Panc1 (cell line): Measurements from ENCODE around the gene ZNF714. TPM values are rescaled to one million over a fixed set of nuclear protein-coding genes. Genes with fewer than 3 reads are reported as not detected.

Source experiments
- ATAC-seq: fragments of 200-7000 bp; cut with Tn5 transposase; 2 replicates; pipeline ENCODE4 v1.9.1; 2020; ENCODE audit warnings: mild to moderate bottlenecking, moderate library complexity
- BruUV-seq: library from RNA; stranded (reverse); fragments of 400-500 nt; replicated peaks from 2 replicates; lab custom pipeline; 2021; lab: Mats Ljungman, UMichigan
- CTCF ChIA-PET: fragments of 300-600 bp; sonication (Branson Sonifier 250); formaldehyde crosslinking; loops from one replicate; lab custom pipeline; 2022; ENCODE audit warnings: antibody characterized with exemption; lab: Charles Lee
- POLR2A ChIA-PET: fragments of 300-600 bp; sonication (Branson Sonifier 250); formaldehyde crosslinking; loops from one replicate; lab custom pipeline; 2022; ENCODE audit warnings: antibody characterized with exemption; lab: Charles Lee
- DNase-seq: peaks from one replicate; pipeline ENCODE4 v3.0.0-alpha.2; 2010; ENCODE audit warnings: low read depth, low spot score
- H3K27ac ChIP-seq: 2 replicates; pipeline ENCODE4 v1.5.1; 2011; ENCODE audit warnings: mild to moderate bottlenecking, low read length, inconsistent platforms
- H3K27me3 ChIP-seq: fragments of 200-500 bp; sonication (Bioruptor generic); 2 replicates; pipeline ENCODE4 v1.6.0; 2014; ENCODE audit warnings: low read length, inconsistent platforms; ENCODE audit not compliant: control insufficient read depth, insufficient read depth
- H3K36me3 ChIP-seq: fragments of 200-500 bp; sonication (Bioruptor generic); 2 replicates; pipeline ENCODE4 v1.5.1; 2014; ENCODE audit warnings: inconsistent platforms, mild to moderate bottlenecking, low read length, moderate library complexity; ENCODE audit not compliant: control insufficient read depth, insufficient read depth
- H3K4me1 ChIP-seq: 2 replicates; pipeline ENCODE4 v1.5.1; 2011; ENCODE audit warnings: inconsistent platforms, mild to moderate bottlenecking, low read length, moderate library complexity; ENCODE audit not compliant: control insufficient read depth, insufficient read depth
- H3K4me3 ChIP-seq, 2 experiments: 2 replicates each; pipeline ENCODE4 v1.5.1; 2011 to 2012; ENCODE audit warnings: low read depth in 2 of 2, low read length in 2 of 2, mild to moderate bottlenecking in 2 of 2, inconsistent platforms in 1 of 2, moderate library complexity in 1 of 2
- H3K9me3 ChIP-seq: fragments of 200-500 bp; sonication (Bioruptor generic); 2 replicates; pipeline ENCODE4 v1.5.1; 2014; ENCODE audit warnings: low read depth, mild to moderate bottlenecking, inconsistent platforms, low read length, moderate library complexity; ENCODE audit not compliant: control insufficient read depth, insufficient read depth
- POLR2AphosphoS5 ChIP-seq: IDR thresholded peaks from 2 replicates; pipeline ENCODE4 v1.6.1; 2012; ENCODE audit warnings: mild to moderate bottlenecking, low read depth, low read length, moderate library complexity
- SIN3A ChIP-seq: IDR thresholded peaks from 2 replicates; pipeline ENCODE4 v1.6.1; 2012; ENCODE audit warnings: low read depth, mild to moderate bottlenecking, low read length, moderate library complexity, borderline replicate concordance; ENCODE audit not compliant: insufficient read depth
- TCF7L2 ChIP-seq: IDR thresholded peaks from 2 replicates; pipeline ENCODE4 v1.6.1; 2011; ENCODE audit warnings: mild to moderate bottlenecking, low read depth, low read length, inconsistent platforms
- in situ Hi-C: cut with HindIII; loops from 2 replicates; pipeline ENCODE4 v1.10.0; 2016; ENCODE audit warnings: low sequenced_read_pairs, low pct_unique_long_range_greater_than_20kb
- intact Hi-C: fragments of 100-400 bp; cut with micrococcal nuclease; formaldehyde crosslinking; loops from one replicate; pipeline ENCODE4 v1.10.0; 2022; ENCODE audit not compliant: unreplicated experiment
- total RNA-seq: library from RNA; stranded (reverse); gene quantifications from one replicate; pipeline ENCODE4 v1.2.1, GENCODE V29; 2021; ENCODE audit not compliant: unreplicated experiment
- TF ChIP-seq, protein P1 (sequence below), 2 experiments: IDR thresholded peaks; 2 replicates each; pipeline ENCODE4 v1.6.1; 2011 to 2012; ENCODE audit warnings: low read depth in 2 of 2, control low read depth in 1 of 2, low read length in 1 of 2, mild to moderate bottlenecking in 1 of 2, moderate library complexity in 1 of 2; ENCODE audit not compliant: insufficient read depth in 1 of 2
- TF ChIP-seq, protein P2 (sequence below): fragments of 450-650 bp; IDR thresholded peaks from 2 replicates; pipeline ENCODE4 v1.5.1; 2017; ENCODE audit warnings: mild to moderate bottlenecking

ZNF714 gene
- total RNA-seq, 1 experiment from 2014 or later: 0.67 TPM

DNA sequence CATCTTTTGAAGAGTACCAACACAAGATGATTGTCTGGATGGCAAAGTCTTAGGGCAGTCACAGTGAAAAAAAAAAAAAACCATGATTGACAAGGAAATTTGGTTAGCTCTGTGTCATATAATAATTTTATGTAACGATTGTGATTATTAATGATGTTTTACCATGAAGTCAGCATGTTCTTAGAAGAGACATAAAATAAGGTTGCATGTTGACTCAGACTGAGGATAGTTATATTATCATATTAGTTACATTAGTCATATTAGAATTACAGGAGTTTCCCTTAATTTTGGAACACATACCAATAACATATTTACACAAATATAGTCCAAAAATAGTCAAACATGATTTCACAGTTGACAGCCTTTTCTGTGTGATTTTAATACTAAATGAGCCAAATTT, 65.5 kb downstream of the ZNF714 start:
- Histone ChIP-seq H3K4me1 (peaks cover 2% of the 10 kb centered on the region; the same call in 1 of the 2 replicates), H3K9me3 (0 out of 2 replicates have a peak, but pooled peaks cover 3% of the 10 kb centered on the region), H3K27ac (no peak overlapping the region), H3K4me3 (no peak overlapping the region), H3K27me3 (no peaks in the 10 kb centered on the region), H3K36me3 (peaks cover 7% of the 10 kb centered on the region; the same call in 1 of the 2 replicates)
- BruUV-seq: no TSS peak
- intact Hi-C loops (no loop called here), in situ Hi-C loops (loop anchor here (5.0 kb wide), 1 partner anchor 60 kb away; no protein-coding TSS in a partner anchor)
- TF ChIP-seq, protein P1, sequence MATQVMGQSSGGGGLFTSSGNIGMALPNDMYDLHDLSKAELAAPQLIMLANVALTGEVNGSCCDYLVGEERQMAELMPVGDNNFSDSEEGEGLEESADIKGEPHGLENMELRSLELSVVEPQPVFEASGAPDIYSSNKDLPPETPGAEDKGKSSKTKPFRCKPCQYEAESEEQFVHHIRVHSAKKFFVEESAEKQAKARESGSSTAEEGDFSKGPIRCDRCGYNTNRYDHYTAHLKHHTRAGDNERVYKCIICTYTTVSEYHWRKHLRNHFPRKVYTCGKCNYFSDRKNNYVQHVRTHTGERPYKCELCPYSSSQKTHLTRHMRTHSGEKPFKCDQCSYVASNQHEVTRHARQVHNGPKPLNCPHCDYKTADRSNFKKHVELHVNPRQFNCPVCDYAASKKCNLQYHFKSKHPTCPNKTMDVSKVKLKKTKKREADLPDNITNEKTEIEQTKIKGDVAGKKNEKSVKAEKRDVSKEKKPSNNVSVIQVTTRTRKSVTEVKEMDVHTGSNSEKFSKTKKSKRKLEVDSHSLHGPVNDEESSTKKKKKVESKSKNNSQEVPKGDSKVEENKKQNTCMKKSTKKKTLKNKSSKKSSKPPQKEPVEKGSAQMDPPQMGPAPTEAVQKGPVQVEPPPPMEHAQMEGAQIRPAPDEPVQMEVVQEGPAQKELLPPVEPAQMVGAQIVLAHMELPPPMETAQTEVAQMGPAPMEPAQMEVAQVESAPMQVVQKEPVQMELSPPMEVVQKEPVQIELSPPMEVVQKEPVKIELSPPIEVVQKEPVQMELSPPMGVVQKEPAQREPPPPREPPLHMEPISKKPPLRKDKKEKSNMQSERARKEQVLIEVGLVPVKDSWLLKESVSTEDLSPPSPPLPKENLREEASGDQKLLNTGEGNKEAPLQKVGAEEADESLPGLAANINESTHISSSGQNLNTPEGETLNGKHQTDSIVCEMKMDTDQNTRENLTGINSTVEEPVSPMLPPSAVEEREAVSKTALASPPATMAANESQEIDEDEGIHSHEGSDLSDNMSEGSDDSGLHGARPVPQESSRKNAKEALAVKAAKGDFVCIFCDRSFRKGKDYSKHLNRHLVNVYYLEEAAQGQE (IDR thresholded peaks at IDR 0.05; ENCODE audit: insufficient read depth in 1 of 2, low read depth in 2 of 2, low read length in 1 of 2): no peak
- TF ChIP-seq, protein P2, sequence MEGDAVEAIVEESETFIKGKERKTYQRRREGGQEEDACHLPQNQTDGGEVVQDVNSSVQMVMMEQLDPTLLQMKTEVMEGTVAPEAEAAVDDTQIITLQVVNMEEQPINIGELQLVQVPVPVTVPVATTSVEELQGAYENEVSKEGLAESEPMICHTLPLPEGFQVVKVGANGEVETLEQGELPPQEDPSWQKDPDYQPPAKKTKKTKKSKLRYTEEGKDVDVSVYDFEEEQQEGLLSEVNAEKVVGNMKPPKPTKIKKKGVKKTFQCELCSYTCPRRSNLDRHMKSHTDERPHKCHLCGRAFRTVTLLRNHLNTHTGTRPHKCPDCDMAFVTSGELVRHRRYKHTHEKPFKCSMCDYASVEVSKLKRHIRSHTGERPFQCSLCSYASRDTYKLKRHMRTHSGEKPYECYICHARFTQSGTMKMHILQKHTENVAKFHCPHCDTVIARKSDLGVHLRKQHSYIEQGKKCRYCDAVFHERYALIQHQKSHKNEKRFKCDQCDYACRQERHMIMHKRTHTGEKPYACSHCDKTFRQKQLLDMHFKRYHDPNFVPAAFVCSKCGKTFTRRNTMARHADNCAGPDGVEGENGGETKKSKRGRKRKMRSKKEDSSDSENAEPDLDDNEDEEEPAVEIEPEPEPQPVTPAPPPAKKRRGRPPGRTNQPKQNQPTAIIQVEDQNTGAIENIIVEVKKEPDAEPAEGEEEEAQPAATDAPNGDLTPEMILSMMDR: no peak
- TF ChIP-seq POLR2AphosphoS5: no peak
- TF ChIP-seq TCF7L2: no peak
- no peak for TF ChIP-seq SIN3A
- DNase-seq (no peak), ATAC-seq (no peak)
- ChIA-PET CTCF (no interaction called here), POLR2A (no interaction called here)

DNA sequence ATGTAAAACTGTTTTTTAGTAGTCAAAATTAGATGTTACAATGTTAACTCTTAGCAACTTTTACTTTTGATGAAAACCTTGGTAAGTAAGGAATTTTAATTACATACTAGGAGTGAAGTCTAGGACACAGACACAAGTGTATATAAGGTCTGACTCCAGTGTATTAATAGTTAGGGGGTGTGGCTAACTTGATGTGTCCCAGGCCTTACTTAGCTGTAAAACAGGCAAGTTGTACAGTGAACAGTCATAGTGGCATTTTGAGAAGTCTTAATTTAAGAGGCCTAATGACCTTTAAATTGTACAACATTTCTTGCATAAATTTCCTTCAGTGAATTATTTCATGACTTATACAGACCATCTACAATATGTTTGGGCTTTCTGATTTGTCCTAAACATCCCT, 66.7 kb downstream of the ZNF714 start:
- intact Hi-C loops (no loop called here), in situ Hi-C loops (loop anchor here (5.0 kb wide), 1 partner anchor 61 kb away; no protein-coding TSS in a partner anchor)
- TF ChIP-seq TCF7L2 (no peak), SIN3A (no peak), POLR2AphosphoS5 (no peak)
- TF ChIP-seq, protein P1 (IDR thresholded peaks at IDR 0.05; ENCODE audit: insufficient read depth in 1 of 2, low read depth in 2 of 2, low read length in 1 of 2): no peak
- TF ChIP-seq, protein P2: no peak
- Histone ChIP-seq H3K9me3 (0 out of 2 replicates have a peak, but pooled peaks cover 3% of the 10 kb centered on the region), H3K36me3 (peaks cover 7% of the 10 kb centered on the region; the same call in 1 of the 2 replicates), H3K4me1 (no peaks in the 10 kb centered on the region), H3K27ac (no peak overlapping the region), H3K4me3 (no peak overlapping the region), H3K27me3 (no peaks in the 10 kb centered on the region)
- CTCF ChIA-PET: no interaction called here
- DNase-seq (no peak), ATAC-seq (no peak)
- BruUV-seq: no TSS peak
- POLR2A ChIA-PET: no interaction called here
